EH (cell line): ENCODE results near the gene KIR2DL3.
"Not testable (repeated sequence)": the region's sequence is repeated elsewhere in the genome, so short reads cannot be mapped to it uniquely, and the experiment has no call there.

ENCODE experiments used
- DNase-seq: peaks from one replicate; pipeline ENCODE4 v3.0.0-alpha.2; 2015; ENCODE audit warnings: low read depth

KIR2DL3 gene

GRCh38 chr19:54738306-54738705, at the start of gene KIR2DL3:
Gene KIR2DL3 (plus strand): TSS chr19:54738513. CDS start chr19:54738546, 33 bp downstream.
- DNase-seq, result not testable (repeated sequence)

DNA sequence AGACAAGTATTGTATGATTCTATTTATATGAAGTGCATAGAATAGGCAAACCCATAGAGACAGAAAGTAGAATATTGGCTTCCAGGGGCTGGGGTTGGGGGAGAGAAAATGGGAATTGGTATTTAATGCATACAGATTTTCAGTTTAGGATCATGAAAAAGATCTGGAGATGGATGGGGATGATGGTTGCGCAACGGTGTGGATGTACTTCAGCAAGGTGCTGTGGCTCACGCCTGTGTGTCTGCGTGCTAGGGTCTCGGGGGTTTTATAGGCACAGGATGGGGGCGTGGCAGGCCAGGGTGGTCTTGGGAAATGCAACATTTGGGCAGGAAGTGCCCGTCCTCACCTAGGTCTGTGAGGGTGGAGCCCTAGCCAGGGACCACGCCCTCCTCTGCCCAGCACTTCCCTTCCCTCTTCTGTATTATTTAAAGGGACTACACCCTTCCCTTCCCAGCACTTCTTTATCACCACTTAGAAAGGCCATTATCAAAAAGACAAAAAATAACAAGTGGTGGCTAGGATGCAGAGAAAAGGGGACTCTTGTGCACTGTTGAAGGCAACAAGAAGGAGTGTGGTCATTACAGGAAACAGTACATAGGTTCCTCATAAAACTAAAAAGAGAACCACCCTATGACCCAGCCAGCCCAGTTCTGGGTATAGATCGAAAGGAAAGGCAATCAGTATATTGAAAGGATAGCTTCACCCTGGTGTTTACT, 46.6 kb upstream of the KIR2DL3 start:
- no peak for DNase-seq

DNA sequence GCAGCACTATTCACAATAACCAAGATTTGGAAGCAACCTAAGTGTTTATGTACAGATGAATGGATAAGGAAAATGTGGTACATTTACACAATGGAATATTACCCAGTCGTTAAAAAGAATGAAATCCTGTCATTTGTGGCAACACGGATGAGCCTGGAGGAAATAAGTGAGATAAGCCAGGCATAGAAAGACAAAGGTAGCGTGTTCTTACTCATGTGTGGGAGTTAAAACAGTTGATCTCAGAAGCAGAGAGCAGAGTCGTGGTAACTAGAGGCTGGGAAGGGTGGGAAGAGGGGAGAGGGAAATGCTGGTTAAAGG, 46.1 kb upstream of the KIR2DL3 start:
- DNase-seq, result no peak

GRCh38 chr19:54694648-54695047, 43.7 kb upstream of the KIR2DL3 start:
- DNase-seq, result no peak

- DNase-seq, result no peak
Observed at GRCh38 chr19:54696117-54696548, 42.2 kb upstream of the KIR2DL3 start.

DNA sequence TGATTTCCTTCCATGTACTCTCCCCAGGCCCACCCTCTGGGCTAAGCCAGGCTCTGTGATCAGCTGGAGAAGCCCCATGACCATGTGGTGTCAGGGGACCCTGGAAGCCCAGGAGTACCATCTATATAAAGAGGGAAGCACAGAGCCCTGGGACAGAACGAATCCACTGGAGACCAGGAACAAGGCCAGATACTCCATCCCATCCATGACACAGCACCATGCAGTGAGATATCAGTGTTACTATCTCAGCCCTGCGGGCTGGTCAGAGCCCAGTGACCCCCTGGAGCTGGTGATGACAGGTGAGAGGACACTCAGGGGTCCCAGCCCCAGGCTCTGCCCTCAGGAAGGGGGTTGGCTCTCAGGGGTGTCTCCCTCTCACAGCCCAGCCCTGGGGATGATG, 41.5 kb upstream of the KIR2DL3 start:
- DNase-seq, result no peak

GRCh38 chr19:54697716-54698115, 40.6 kb upstream of the KIR2DL3 start:
- DNase-seq, result not testable (repeated sequence)

GRCh38 chr19:54704928-54705327, 33.4 kb upstream of the KIR2DL3 start:
- no peak for DNase-seq

GRCh38 chr19:54707962-54708361, 30.4 kb upstream of the KIR2DL3 start:
- DNase-seq, result no peak

GRCh38 chr19:54708781-54709180, 29.5 kb upstream of the KIR2DL3 start:
- no peak for DNase-seq

- no peak for DNase-seq
Observed at GRCh38 chr19:54709212-54709948, 28.9 kb upstream of the KIR2DL3 start.

GRCh38 chr19:54709956-54710355, 28.4 kb upstream of the KIR2DL3 start:
- DNase-seq, result not testable (repeated sequence)

DNA sequence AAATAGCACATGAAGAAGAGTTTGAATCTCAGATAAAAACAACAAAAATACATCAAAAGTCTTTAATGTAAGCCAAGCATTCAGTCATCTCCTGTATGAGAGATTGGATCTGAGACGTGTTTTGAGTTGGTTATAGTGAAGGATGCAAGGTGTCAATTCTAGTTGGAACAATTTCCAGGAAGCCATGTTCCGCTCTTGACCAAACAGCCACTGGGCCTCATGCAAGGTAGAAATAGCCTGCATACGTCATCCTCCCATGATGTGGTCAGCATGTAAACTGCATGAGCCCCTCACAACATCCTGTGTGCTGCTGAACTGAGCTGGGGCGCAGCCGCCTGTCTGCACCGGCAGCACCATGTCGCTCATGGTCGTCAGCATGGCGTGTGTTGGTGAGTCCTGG, 14.2 kb upstream of the KIR2DL3 start, which contains the start of gene KIR3DL3:
Gene KIR3DL3 (plus strand): TSS at position 301 of the 400 bp plus-strand sequence. CDS start 55 bp downstream, at position 356.
- no peak for DNase-seq

DNA sequence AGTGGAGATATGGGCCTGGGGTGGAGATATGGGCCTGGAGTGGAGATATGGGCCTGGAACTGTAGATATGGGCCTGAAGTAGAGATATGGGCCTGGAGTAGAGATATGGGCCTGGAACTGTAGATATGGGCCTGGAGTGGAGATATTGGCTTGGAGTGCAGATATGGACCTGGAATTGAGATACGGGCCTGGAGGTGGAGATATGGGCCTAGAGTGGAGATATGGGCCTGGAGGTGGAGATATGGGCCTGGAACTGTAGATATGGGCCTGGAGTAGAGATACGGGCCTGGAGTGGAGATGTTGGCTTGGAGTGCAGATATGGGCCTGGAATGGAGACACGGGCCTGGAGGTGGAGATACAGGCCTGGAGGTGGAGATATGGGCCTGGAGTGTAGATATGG, 13.7 kb upstream of the KIR2DL3 start:
- DNase-seq, result no peak

GRCh38 chr19:54725321-54725720, 13.0 kb upstream of the KIR2DL3 start:
- no peak for DNase-seq

- no peak for DNase-seq
Observed at GRCh38 chr19:54727562-54727961, 10.8 kb upstream of the KIR2DL3 start.

DNA sequence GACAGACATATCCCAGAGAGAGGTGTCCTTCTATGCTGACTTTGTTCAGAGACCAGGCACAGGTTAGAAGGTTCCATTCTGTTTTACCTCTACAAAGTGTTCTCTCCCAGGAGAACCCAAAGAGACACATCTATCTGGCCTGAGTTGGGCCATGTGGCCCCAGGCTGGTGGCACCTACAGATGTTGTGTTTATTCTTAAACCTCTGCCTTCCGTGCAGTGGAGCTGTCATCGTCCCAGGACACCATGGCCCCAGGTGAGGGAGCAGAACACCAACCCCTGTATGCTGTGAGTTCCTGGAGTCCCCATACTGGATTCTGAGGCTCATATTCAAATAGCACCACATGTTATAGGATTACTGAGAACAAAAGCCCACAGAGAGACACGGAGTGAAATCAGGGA, 10.1 kb upstream of the KIR2DL3 start:
- DNase-seq, result no peak

DNA sequence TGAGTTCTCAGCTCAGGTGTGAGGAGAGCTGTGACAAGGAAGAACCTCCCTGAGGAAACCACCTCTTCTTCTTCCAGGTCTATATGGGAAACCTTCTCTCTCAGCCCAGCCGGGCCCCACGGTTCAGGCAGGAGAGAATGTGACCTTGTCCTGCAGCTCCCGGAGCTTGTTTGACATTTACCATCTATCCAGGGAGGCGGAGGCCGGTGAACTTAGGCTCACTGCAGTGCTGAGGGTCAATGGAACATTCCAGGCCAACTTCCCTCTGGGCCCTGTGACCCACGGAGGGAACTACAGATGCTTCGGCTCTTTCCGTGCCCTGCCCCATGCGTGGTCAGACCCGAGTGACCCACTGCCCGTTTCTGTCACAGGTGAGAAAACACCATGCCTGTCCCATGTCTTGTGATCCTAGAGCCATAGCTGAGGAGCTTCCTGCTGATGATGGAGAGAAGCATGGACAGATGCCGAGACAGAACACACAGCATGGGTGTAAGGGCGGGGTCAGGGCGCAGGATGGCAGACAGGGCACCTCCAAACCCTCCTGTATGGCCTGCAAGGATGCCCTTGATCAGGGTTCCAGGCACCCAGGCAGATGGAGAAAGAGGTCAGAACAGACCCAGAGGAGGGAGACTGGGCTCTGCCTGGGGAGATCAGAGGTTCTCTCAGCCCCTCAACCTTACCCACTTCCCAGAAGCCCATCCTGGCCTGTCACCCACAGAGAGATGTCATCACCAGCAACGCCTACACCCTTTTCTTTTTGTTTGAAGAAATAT, 8.7 kb upstream of the KIR2DL3 start:
- DNase-seq, result no peak

DNA sequence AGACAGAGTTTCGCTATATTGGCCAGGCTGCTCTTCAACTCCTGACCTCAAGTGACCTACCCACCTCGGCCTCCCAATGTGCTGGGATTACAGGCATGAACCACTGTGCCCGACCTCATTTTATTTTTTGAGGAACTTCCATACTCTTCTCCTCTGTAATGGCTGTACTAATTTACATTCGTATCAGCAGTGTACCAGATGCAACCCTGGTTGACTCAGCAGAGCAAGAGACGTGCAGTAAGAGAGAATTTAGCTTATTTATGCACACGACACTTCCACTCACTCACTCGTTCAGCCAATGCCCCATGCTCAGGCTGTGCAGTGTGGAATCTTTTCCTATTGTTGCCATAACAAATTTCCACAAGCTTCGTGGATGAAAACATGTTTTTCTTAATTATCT, 7.1 kb upstream of the KIR2DL3 start:
- DNase-seq, result no peak

DNA sequence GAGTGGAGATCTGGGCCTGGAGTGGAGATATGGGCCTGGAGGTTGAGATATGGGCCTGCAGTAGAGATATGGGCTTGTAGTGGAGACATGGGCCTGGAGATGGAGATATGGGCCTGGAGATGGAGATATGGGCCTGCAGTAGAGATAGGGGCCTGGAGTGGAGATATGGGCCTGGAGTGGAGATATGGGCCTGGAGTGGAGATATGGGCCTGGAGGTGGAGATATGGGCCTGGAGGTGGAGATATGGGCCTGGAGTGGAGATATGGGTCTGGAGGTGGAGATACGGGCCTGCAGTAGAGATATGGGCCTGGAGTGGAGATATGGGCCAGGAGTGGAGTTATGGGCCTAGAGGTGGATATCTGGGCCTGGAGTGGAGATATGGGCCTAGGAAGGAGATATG, 402 bp downstream of the KIR2DL3 start:
- DNase-seq, result no peak

GRCh38 chr19:54739587-54740497, 1.5 kb downstream of the KIR2DL3 start:
- DNase-seq, result no peak

DNA sequence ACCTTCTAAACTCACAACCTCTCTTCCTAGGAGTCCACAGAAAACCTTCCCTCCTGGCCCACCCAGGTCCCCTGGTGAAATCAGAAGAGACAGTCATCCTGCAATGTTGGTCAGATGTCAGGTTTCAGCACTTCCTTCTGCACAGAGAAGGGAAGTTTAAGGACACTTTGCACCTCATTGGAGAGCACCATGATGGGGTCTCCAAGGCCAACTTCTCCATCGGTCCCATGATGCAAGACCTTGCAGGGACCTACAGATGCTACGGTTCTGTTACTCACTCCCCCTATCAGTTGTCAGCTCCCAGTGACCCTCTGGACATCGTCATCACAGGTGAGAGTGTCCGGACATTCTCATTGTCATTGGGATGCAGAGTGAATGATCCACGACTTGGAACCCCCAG, 3.6 kb downstream of the KIR2DL3 start:
- not testable (repeated sequence) for DNase-seq
